ENCODE results near the gene GPC1.

GPC1 gene

DNA sequence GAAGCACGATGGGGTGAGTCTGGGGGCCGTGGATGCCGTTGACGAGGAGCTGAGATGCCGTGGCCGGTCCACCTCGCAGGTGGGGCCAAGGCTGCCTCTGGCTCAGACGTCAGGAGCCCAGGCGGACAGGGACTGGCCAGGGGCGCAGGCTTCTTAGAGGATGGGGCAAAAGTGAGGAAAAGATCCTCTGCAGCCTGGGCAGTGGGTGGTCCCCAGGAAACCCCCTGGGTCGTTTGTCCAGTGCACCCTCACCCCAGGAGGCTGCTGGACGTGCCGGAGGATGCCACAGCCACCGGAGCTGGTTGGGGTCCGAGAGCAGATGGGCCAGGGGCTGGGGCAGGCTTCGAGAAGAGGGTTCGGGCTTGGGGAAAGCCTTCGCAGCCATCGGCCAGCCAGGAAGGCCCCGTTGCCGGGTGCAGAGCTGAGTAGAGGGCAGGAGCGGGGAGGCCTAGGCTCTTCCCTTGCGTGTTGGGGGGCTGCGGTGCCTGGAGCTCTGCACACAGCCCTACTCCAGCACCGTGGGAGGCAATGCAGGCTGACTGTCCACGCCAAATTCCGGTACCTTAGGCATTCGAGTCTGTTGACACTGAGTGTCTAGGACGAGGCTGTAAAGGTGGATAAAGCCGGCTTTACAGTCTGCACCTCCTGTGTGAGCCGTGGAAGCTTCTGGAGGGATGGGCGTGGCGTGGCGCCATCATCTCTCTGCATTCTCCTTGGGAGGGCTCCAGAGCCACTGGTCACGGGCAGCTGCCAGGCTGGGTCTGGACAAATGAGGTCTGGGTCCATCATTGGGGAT is 18.8 kb downstream of the GPC1 start:
- DNase-seq (ENCODE audit: low read depth in 2 of 2, low spot score in 1 of 2) = no peak

DNA sequence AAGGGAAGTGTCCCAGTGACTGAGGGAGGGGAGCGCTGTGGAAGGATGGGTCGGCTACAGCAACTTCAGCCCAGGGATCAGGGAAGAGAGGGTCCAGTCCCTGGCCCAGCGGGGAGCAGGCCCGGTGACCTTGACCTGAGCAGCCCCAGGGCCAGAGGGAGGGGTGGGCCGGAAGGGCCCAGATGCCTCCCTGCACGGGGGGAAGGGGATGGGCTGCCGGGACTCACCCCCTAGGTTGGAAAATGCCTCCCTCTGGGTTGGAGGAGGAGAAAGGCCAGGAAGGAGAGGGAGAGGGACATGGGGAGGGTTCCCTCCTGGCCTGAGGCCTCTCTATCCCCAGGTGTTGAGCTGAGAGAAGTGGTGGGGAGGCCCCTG is 19.8 kb downstream of the GPC1 start:
- DNase-seq (ENCODE audit: low read depth in 2 of 2, low spot score in 1 of 2) = no peak

DNA sequence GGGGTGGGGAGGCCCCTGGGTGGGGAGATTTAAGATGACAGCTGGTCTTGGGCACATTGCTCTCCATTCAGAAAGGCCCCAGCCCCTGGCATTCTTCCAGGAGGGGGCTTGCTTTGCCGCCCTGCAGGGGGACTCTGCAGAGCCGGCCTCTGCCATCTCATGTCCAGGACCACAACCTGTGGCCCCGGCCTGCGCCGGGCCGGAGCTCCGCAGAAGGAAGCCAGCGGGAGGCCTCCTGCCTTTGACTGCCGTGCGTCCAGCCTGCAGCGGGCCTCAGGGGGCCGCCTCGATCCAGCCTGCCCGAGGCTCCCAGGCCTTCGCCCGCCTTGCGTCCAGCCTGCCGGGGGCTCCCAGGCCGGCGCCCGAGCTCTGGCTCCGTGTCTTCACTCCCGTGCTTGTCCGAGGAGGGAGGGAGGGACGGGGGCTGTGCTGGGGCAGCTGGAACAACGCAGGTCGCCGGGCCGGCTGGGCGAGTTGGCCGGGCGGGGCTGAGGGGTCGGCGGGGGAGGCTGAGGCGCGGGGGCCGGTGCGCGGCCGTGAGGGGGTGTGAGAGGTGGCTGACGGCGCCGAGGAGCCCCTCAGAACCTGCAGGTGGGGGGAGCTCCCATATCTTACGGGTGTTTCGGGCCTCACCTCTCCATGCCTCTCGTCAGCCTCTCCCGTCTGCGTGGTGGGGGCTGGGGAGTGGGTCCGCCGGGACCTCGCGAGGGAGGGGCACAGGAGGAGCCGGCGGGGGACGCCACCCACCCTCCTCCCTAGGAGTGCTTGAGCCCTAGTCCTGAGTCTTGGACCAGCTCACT is 20.4 kb downstream of the GPC1 start:
- DNase-seq (ENCODE audit: low read depth in 2 of 2, low spot score in 1 of 2) = no peak

DNA sequence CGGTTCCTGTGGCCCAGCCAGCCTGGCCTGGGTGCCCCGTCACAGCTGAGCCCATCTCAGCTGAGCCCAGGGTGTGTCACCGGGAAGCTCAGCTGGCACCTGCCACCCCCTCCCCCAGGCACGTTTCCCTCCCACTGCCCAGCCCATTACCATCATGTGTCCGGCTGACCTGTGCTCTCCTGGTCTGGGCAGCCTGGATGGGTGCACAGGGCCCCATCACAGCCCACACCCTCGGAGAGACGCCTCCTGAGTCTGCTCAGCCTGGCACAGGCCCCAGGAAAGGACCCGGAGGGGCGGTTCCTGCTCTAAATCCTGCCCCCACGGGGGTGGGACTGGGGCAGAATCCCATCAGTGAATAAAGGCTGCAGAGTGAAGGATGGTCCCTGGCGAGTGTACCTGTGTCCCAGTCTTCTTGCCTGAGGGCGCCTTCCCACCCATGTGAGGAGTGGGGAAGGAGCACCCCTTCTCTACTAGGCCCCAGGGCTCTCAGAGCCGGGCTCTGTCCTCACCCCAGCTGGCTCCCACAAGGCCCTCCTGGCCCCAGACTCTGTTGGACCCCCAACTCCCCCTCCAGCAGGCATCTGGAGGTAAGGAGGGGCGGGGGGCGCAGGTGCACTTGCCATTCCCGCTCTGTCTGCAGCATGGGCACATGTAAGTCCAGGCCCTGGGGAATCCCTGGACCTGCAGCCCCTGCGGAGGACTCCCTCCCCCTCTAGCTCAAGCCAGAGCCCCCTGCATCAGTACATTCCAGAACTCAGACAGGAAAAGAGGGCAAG is 21.2 kb downstream of the GPC1 start:
- DNase-seq (ENCODE audit: low read depth in 2 of 2, low spot score in 1 of 2) = no peak

- DNase-seq (ENCODE audit: low read depth in 2 of 2, low spot score in 1 of 2) = no peak
Measured at GRCh38 chr2:240457223-240458043, 22.0 kb downstream of the GPC1 start.

- no peak for DNase-seq (ENCODE audit: low read depth in 2 of 2, low spot score in 1 of 2)
Measured at GRCh38 chr2:240458044-240458899, 22.8 kb downstream of the GPC1 start.

GRCh38 chr2:240458900-240459391 is 23.5 kb downstream of the GPC1 start:
- DNase-seq (ENCODE audit: low read depth in 2 of 2, low spot score in 1 of 2) = no peak

- DNase-seq (ENCODE audit: low read depth in 2 of 2, low spot score in 1 of 2) = no peak
Measured at GRCh38 chr2:240459401-240460252, 24.2 kb downstream of the GPC1 start.

- no peak for DNase-seq (ENCODE audit: low read depth in 2 of 2, low spot score in 1 of 2)
Measured at GRCh38 chr2:240460253-240460711, 24.8 kb downstream of the GPC1 start.

DNA sequence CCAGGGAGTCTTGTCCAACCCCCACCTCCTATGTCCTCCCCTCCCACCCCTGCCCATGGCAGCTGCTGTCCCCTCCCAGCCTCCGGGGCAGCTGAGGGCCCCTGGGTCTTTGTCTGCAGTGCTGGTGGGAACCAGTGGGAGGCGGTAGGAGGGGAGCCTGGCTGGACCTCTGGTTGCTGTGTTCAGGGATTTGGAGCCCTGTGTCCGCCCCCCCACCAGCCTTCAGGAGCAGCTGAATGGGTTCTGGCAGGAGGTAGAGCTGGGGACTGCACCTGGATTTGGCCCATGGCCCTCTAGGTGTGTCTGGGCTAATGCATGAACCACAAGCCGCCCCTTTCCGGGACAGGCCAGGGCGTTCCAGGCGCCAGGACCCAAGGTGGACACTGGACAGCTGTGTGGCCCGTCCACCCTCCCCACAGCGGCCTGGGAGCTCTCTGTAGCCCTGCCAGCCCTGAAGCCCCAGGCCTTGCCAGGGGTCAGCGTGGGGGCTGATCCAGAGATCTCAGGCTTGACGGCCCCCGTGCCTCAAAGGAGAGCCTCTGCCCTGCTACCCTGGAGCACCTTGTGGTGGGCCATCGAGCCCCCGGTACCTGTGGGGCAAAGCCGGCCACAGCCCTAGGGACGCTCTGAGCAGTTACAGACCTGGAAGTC is 25.4 kb downstream of the GPC1 start:
- no peak for DNase-seq (ENCODE audit: low read depth in 2 of 2, low spot score in 1 of 2)

- no peak for DNase-seq (ENCODE audit: low read depth in 2 of 2, low spot score in 1 of 2)
Measured at GRCh38 chr2:240461471-240462072, 26.1 kb downstream of the GPC1 start.

DNA sequence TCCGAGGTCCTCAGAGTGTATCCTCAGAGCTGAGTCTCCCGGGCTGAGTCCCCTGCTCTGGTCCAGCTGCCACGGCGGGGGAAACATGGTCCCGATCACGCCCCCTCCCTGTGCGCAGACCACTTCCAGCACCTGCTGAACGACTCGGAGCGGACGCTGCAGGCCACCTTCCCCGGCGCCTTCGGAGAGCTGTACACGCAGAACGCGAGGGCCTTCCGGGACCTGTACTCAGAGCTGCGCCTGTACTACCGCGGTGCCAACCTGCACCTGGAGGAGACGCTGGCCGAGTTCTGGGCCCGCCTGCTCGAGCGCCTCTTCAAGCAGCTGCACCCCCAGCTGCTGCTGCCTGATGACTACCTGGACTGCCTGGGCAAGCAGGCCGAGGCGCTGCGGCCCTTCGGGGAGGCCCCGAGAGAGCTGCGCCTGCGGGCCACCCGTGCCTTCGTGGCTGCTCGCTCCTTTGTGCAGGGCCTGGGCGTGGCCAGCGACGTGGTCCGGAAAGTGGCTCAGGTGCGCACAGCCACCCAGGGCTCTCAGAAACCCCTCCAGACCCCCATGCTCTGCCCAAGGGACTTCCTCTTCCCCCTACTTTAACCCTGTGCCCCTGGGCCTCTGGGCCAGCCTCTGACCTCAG is 26.7 kb downstream of the GPC1 start:
- no peak for DNase-seq (ENCODE audit: low read depth in 2 of 2, low spot score in 1 of 2)

DNA sequence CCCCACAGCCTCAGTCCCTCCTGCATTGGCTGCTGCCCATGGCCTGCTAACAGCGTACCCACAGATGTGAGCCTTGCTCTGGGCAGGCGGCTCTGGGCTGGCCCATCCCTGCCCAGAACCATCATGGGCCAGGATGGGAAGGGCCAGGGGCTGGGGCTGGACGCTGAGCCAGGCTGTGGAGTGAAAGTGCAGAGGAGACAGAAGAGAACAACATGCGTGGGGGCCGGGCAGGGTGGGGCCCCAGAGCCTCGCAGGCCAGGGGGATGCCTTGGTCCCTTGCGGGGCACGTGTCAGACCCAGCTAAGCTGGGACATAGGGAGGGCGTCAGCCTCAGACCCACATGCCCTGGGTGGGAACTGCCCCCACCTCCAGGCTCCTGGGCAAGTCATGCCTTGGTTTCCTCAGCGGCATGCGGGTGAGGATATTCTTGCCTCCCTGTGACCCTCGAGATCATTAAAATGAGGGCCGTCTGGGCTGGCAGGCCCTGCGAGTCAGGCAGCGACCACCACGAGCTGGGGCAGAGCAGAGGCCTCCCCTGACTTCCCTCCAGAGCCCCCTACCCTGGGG is 27.3 kb downstream of the GPC1 start:
- no peak for DNase-seq (ENCODE audit: low read depth in 2 of 2, low spot score in 1 of 2)

- DNase-seq (ENCODE audit: low read depth in 2 of 2, low spot score in 1 of 2) = no peak
Measured at GRCh38 chr2:240463274-240463865, 27.9 kb downstream of the GPC1 start.

DNA sequence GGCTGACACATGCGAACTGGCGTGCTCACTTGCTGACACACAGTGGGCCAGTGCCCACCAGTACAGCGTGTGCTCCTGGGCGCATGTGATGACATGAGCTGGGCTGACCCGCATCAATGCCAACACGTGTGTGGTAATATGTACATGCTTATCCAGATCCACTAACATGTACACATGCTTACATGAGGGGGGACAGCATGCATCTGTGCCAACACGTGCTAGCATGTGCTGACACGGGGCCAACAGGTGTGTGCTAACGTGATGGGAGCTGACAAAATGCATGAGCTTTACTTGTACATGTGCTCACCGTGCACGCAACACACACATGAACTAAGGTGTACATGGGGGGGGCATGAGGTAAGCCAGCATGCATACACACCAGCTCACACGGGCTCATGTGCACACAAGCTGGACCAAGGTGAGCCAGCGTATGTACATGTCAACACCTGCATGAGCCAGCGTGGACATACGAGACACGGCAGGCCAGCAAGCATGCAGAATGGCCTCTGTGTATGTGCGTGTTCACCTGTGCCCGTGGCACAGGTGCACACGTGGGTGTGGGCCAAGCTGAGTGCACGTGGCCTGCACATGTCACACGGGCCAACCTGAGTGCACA is 28.5 kb downstream of the GPC1 start:
- DNase-seq (ENCODE audit: low read depth in 2 of 2, low spot score in 1 of 2) = no peak
